Testis (tissue), 3 donors: Measurements from ENCODE around the gene THSD7A. TPM values are rescaled to one million over a fixed set of nuclear protein-coding genes. Genes with fewer than 3 reads are reported as not detected.

ENCODE experiments used
- DNase-seq: peaks from one replicate; pipeline ENCODE4 v3.0.0-alpha.2; 2019
- H3K27ac ChIP-seq, 2 donors: fragments of 200-600 bp; sonication (generic); one replicate each; pipeline ENCODE4 v1.5.1; 2019
- H3K27me3 ChIP-seq: fragments of 200-600 bp; sonication (generic); one replicate; pipeline ENCODE4 v1.5.1; 2019
- H3K36me3 ChIP-seq: fragments of 200-600 bp; sonication (generic); one replicate; pipeline ENCODE4 v1.5.1; 2017; ENCODE audit warnings: low read depth; ENCODE audit errors: missing control alignments
- H3K4me1 ChIP-seq: fragments of 200-600 bp; sonication (generic); one replicate; pipeline ENCODE4 v1.5.1; 2019
- H3K4me3 ChIP-seq, 2 donors: fragments of 200-600 bp; sonication (generic); one replicate each; pipeline ENCODE4 v1.5.1; 2017 to 2019
- H3K9me3 ChIP-seq: fragments of 200-600 bp; sonication (generic); one replicate; pipeline ENCODE4 v1.5.1; 2017
- CTCF ChIP-seq, 3 experiments: fragments of 450-650 bp in 2 of 3; fragments of 200-600 bp in 1 of 3; sonication (generic) in 1 of 3; IDR thresholded peaks; one replicate each; pipeline ENCODE4 v1.5.1; 2016 to 2019; ENCODE audit warnings: antibody characterized with exemption in 3 of 3, mild to moderate bottlenecking in 2 of 3, moderate library complexity in 1 of 3
- POLR2A ChIP-seq: fragments of 450-650 bp; IDR thresholded peaks from one replicate; pipeline ENCODE4 v1.6.1; 2017; ENCODE audit warnings: antibody characterized with exemption, mild to moderate bottlenecking, moderate library complexity
- WGBS, 2 donors: methylation state at CpG; one replicate each; pipeline ENCODE4 v1.1.5; 2018; 5-methylcytosine and 5-hydroxymethylcytosine counted together
- intact Hi-C: fragments of 100-400 bp; cut with DNase I; formaldehyde crosslinking; loops from one replicate; pipeline ENCODE4 v1.15.1; 2023; ENCODE audit warnings: low total_unique reads
- polyA plus RNA-seq: library from polyadenylated mRNA; stranded (reverse); fragments of 350-450 nt; fragmentation: Illumina TruSeq; extraction: RNeasy Lipid Tissue Mini Kit (QIAGEN cat#74804); gene quantifications from one replicate; pipeline ENCODE4 v1.2.3, GENCODE V29; 2014; ENCODE audit warnings: low read depth, low replicate concordance; ENCODE audit not compliant: insufficient read depth
- total RNA-seq, 2 donors: library from RNA; depleted of rRNA; stranded (reverse); fragments of >200 nt; gene quantifications; one replicate each; pipeline ENCODE4 v1.2.3, GENCODE V29; 2016

THSD7A gene
- total and polyA plus RNA-seq, 3 donors from 2014 or later, result 1.6 to 7.0 (median 6.8) TPM

GRCh38 chr7:11775401-11775800 is 56.6 kb downstream of the THSD7A start:
- H3K36me3 ChIP-seq, result no peaks in the 10 kb centered on the region
- intact Hi-C loops, result no loop called here
- no peaks in the 10 kb centered on the region for H3K9me3 ChIP-seq
- H3K27me3 ChIP-seq, result no peaks in the 10 kb centered on the region
- no peak overlapping the region for H3K4me3 ChIP-seq
- WGBS, 2 donors, result 86 to 90% methylated on average over 2 of the region's 2 CpGs
- no peaks in the 10 kb centered on the region for H3K4me1 ChIP-seq
- TF ChIP-seq POLR2A (no peak), CTCF (IDR thresholded peaks at IDR 0.05) (no peak)
- no peak for DNase-seq
- no peak overlapping the region for H3K27ac ChIP-seq

GRCh38 chr7:11768263-11768662 is 63.7 kb downstream of the THSD7A start:
- Histone ChIP-seq H3K27me3 (no peaks in the 10 kb centered on the region), H3K27ac (no peak overlapping the region), H3K9me3 (no peaks in the 10 kb centered on the region), H3K4me1 (no peaks in the 10 kb centered on the region), H3K36me3 (no peaks in the 10 kb centered on the region), H3K4me3 (no peak overlapping the region)
- no peak for DNase-seq
- WGBS, 2 donors, result 74 to 75% methylated on average over 5 of the region's 5 CpGs
- intact Hi-C loops, result no loop called here
- TF ChIP-seq POLR2A (no peak), CTCF (IDR thresholded peaks at IDR 0.05) (no peak)

GRCh38 chr7:11767148-11767547 is 64.8 kb downstream of the THSD7A start:
- Histone ChIP-seq H3K4me1 (no peaks in the 10 kb centered on the region), H3K27me3 (no peaks in the 10 kb centered on the region), H3K4me3 (no peak overlapping the region), H3K9me3 (no peaks in the 10 kb centered on the region), H3K27ac (no peak overlapping the region), H3K36me3 (no peaks in the 10 kb centered on the region)
- 71 to 84% methylated on average over 3 of the region's 3 CpGs for WGBS, 2 donors
- no peak for TF ChIP-seq POLR2A
- no peak for TF ChIP-seq CTCF (IDR thresholded peaks at IDR 0.05)
- intact Hi-C loops, result no loop called here
- DNase-seq, result no peak

- no peak for DNase-seq
- no peak for TF ChIP-seq CTCF (IDR thresholded peaks at IDR 0.05)
- no peak for TF ChIP-seq POLR2A
- no peaks in the 10 kb centered on the region for H3K27me3 ChIP-seq
- no peak overlapping the region for H3K27ac ChIP-seq
- intact Hi-C loops, result no loop called here
- no peaks in the 10 kb centered on the region for H3K9me3 ChIP-seq
- no peaks in the 10 kb centered on the region for H3K36me3 ChIP-seq
- H3K4me1 ChIP-seq, result no peaks in the 10 kb centered on the region
- 52 to 56% methylated on average over 3 of the region's 3 CpGs for WGBS, 2 donors
- no peak overlapping the region for H3K4me3 ChIP-seq
Observed at GRCh38 chr7:11760372-11760771, 71.6 kb downstream of the THSD7A start.

- Histone ChIP-seq H3K27me3 (no peaks in the 10 kb centered on the region), H3K27ac (no peak overlapping the region), H3K36me3 (no peaks in the 10 kb centered on the region), H3K4me3 (no peak overlapping the region), H3K4me1 (no peaks in the 10 kb centered on the region), H3K9me3 (no peaks in the 10 kb centered on the region)
- no peak for TF ChIP-seq CTCF (IDR thresholded peaks at IDR 0.05)
- TF ChIP-seq POLR2A, result no peak
- 65 to 66% methylated on average over 2 of the region's 2 CpGs for WGBS, 2 donors
- DNase-seq, result no peak
- intact Hi-C loops, result no loop called here
Observed at GRCh38 chr7:11758627-11759111, 73.3 kb downstream of the THSD7A start.
